GM21576 (cell line): ENCODE data around the gene SLC27A4.

Source experiments
- ATAC-seq: cut with Tn5 transposase; IDR thresholded peaks from one replicate; pipeline ENCODE4 v1.9.1; 2021; ENCODE audit warnings: mild to moderate bottlenecking, moderate library complexity; ENCODE audit not compliant: unreplicated experiment

Gene SLC27A4

GRCh38 chr9:128339761-128340690, at the start of gene SLC27A4:
Gene SLC27A4, plus strand, starts transcription at chr9:128340527. Its CDS starts 2,606 bp downstream, at chr9:128343133.
- ATAC-seq: peak; percentile 68

DNA sequence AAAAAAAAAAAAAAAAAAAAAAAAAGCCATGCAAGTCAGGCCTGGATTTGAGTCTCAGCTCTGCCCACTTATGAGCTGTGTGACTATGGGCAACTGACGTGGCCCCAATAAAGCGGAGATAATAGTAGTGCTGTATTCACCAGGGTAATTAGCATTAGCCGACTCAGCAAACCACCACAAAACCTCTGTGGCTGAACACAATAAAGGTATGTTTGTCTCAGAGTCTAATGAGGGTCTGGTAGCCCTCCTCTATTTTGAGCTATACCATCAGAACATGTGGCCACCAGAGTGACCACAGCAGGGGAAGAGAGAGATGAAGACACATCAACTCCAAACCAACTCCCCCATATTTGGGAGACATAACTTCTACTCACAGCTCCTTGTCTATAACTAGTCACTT, 48.3 kb upstream of the SLC27A4 start:
- ATAC-seq: no peak

DNA sequence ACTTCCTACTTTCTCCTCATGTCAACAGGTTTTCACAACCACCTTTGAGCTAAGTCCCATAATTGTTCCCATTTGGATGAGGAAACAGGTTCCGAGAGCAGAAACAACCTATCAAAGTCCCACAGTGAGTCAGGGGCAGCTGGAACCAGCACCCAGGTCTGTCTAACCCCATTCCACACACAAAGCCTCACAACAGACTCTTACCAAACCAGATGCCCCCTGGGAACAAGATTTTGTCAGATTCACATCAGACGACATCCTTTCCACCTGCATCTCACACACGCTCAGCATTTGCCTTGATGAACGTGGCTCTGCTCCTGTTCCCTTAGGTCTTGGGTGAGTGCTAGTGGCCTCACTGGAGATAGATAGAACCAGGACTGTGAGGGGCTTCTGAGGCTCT, 47.2 kb upstream of the SLC27A4 start:
- no peak for ATAC-seq

GRCh38 chr9:128294142-128294541, 46.2 kb upstream of the SLC27A4 start:
- ATAC-seq: no peak

DNA sequence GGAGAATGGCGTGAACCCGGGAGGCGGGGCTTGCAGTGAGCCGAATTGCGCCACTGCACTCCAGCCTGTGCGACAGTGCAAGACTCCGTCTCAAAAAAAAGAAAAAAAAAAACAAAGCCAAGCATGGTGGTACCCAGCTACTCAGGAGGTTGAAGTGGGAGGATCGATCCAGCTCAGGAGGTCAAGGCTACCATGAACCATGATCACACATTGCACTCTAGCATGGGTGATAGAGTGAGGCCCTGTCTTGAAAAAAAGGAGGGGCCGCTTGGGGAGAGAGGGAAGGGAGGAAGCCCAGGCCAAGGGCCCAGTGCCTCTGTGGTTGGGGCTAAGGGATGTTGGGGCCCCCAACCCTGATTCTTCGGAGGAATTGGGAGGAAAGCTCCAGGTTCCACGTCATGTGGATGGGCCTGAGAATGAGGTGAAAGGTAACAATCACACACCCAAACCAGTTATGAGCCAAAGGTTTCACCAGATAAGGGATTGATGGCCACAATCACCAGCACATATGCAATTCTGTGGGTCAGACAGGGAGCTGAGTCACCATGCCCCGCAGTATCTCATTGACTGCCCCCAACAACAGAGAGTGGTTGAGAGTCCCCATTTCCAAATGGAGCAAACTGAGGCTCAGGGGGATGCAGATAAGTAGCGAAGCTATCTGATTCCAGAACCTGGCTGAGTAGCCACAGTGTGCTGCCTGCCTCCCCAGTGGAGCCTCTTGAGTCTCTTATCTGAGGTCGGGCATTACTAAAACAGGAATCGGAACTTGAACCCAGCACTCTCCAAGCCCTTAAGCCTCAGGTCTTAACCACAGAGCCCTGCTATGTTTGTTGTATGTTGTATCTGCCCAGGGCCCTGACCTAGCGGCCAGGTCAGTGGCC, 43.7 kb upstream of the SLC27A4 start:
- ATAC-seq: no peak

DNA sequence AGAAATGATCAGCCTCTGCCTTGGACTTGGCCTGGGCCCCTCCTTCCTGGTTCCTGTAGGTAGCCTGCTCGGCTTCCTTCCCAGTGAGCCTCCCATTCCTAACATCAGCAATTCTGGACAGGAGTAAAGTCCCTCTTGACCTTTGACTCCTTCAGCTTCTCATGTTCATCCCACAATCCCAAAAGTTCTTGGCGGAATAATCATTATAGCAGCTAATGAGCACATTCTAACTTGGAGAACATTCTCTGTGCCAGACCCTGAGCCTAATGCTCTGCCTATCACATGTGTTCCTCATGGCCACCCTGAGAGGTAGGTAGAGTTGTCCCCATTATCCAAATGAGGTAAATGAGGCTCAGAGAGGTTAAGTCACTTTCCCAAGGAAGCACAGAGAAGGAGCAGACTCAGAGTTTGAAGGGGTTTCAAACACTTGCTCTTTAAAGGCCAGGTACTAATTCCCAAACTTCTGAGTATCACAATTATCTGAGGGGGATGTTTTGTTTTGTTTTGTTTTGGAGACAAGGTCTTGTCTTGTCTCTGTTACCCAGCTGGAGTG, 43.0 kb upstream of the SLC27A4 start:
- ATAC-seq: no peak

- ATAC-seq: no peak
Observed at GRCh38 chr9:128298535-128299482, 41.5 kb upstream of the SLC27A4 start.

- no peak for ATAC-seq
Observed at GRCh38 chr9:128304136-128304970, 36.0 kb upstream of the SLC27A4 start.

- no peak for ATAC-seq
Observed at GRCh38 chr9:128304971-128305288, 35.4 kb upstream of the SLC27A4 start.

- ATAC-seq: no peak
Observed at GRCh38 chr9:128309551-128309950, 30.8 kb upstream of the SLC27A4 start.

DNA sequence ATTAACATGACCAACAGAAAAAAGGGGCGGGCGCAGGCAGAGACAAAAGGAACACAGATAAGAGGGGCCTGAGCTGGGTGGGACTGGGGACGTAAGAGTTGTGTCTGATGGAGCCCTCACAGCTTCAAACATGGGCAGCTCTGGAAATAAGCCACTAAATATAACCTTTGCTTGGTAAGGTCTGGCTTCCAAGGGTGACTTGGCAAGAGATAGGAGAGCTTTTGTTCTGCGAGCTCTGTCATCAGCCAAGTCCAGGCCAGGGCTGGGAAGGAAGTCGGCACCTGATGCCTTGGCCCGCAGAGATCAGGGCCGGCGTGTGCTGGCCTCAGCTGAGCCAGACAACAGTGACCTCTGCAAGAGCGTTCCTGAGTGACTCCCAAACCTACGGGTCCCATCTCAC, 29.9 kb upstream of the SLC27A4 start:
- ATAC-seq: no peak

DNA sequence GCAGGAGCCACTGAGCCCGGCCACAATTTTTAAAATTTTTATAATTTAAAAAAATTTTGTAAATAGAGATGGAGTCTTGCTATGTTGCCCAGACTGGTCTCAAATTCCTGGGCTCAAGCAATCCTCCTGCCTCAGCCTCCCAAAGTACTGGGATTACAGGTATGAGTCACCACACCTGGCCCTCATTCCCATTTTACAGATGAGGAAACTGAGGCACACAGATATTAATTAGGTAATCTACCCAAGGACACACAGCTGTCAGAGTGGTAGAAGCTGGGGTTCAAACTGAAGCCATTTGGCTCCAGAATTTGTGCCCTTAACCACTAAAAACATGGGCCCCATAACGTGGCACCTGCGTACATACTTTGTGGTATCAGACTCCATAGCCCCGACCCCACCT, 25.6 kb upstream of the SLC27A4 start:
- ATAC-seq: no peak

DNA sequence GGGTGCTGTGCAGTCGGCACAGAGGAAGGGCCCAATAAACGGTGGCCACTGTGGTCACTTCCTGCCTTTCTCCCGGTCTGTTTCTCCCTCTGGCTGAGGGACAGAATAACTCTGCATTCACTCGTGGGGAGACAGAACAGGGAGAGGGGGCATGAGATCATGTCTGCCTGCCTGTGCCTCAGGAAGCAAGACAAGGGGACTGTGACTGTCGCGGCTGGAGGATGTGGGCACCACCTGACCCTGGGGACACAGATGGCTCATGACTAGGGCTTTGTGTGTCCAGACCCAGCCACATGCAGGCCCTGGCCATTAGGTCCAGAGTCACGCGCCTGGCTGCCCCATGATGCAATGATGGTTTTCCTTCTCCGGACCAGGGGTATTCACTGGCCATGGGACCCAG, 23.9 kb upstream of the SLC27A4 start:
- ATAC-seq: no peak

GRCh38 chr9:128317629-128318028, 22.7 kb upstream of the SLC27A4 start:
- no peak for ATAC-seq

GRCh38 chr9:128321343-128321742, 19.0 kb upstream of the SLC27A4 start:
- no peak for ATAC-seq

GRCh38 chr9:128321879-128322403, 18.4 kb upstream of the SLC27A4 start:
- peak; percentile 7 for ATAC-seq

DNA sequence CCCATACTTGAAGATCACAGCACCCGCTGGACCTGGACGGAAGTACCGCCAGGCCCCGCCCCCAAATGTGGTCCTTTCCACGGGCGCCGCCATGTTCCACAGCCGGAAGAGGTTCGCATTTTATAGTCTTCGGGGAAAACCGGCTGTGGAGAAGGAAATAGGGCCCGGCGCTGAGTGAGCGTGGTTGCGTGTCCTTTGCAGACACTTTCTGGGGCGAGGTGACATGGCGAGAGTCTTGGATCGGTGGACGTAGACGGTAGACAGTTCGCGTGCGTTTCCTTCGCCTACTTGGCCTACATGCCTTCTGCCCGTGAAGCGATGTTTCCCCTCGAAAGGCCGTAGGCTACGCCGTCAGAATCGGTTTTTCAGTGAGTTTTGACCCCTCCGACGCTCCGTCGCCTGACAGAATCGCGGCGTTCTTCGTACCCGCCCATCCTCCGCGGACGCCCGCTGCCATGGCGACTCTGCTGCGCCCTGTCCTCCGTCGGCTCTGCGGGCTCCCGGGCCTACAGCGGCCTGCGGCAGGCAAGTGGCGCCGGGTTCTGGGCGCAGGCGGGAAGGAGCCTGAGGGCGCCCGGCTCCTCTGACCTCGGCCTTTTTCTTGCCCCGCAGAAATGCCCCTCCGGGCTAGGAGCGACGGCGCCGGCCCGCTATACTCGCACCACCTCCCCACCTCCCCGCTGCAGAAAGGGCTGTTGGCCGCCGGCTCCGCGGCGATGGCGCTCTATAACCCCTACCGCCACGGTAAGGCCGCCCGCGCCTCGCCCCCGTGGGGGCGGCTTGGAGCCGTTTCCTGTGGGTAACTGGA, 17.7 kb upstream of the SLC27A4 start, which contains the start of the genes COQ4 and TRUB2:
TSS of gene COQ4 (plus strand) at position 436 of the 808 bp plus-strand sequence. CDS start at position 456, 20 bp downstream.
TSS of gene TRUB2 (minus strand) at position 44 of the 808 bp plus-strand sequence. CDS start at position 5, 39 bp downstream.
- ATAC-seq: peak; percentile 74

DNA sequence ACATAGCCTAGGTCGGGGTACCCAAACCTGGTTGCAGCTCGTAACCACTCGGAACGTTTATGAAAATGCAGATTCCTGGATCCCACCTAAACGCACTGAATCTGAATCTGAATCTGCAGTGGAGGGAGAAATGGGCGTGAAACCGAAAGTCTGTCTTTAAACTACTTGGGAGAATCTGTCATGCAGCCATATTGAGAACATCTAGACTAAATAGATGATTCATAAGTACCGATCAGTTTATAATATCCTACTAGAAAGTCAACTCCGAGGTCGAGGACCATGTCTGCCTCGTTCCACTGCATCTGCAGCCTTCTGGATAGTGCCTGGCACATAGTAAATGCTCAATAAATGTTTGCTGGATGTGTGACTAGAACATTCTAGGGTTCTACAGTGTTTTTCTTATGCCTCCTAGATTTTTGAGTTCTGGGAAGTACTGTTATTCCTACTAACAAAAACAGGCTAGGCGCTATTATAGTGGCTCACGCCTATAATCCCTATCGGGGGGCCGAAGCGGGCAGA, 17.1 kb upstream of the SLC27A4 start:
- no peak for ATAC-seq
